Stimulated activated CD4-positive, alpha-beta T cell treated with anti-CD3 and anti-CD28 coated beads, Interleukin-15, amount 100 ng/mL, for 24 hours (primary cell): ENCODE results near the gene SEC24B.
"Not testable (repeated sequence)": the region's sequence is repeated elsewhere in the genome, so short reads cannot be mapped to it uniquely, and the experiment has no call there.

ENCODE experiments used
- DNase-seq: peaks from one replicate; pipeline ENCODE4 v3.0.0-alpha.2; 2020

Gene SEC24B

GRCh38 chr4:109511414-109511813 lies 77.8 kb downstream of the SEC24B start:
- no peak for DNase-seq

GRCh38 chr4:109513368-109513767 lies 79.8 kb downstream of the SEC24B start:
- DNase-seq = not testable (repeated sequence)

DNA sequence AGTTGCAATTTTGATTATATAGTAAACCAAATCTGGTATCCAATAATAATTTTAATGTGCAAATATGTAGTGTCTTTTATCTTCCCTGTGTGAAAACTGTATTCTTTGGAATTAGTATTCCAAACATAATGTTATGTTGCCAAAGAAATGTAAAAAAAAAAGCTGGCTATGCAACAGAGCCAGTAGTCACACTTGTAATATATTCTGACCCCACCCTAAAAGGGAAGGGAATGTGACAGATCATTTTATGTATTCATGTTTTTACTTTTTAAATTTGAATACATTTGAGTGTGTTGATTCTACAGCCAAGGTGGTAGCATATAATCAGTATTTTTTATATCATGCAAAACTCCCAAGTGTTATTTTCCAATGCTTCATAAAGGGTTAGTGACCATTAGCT lies 98.6 kb downstream of the SEC24B start:
- DNase-seq = no peak

GRCh38 chr4:109545401-109545800 lies 111.8 kb downstream of the SEC24B start:
- DNase-seq = no peak

DNA sequence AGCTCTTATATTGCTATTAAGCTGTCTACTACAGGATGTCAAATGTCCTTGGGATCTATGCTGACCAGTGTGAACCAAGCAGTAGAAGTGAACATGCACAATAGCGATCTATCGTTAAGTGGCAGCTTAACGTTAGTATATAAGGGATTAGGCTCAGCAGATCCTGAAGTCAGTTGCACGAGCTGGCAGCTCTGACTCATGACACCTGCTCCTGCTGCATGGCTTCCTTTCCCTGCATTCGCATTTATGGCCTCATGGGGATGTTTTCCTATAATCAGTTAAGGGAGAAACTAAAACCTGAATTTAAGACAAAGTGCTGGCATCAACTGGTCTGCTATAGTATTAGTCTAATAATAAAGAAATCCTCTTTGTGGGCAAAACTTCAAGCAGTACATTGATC lies 113.8 kb downstream of the SEC24B start:
- DNase-seq = no peak

DNA sequence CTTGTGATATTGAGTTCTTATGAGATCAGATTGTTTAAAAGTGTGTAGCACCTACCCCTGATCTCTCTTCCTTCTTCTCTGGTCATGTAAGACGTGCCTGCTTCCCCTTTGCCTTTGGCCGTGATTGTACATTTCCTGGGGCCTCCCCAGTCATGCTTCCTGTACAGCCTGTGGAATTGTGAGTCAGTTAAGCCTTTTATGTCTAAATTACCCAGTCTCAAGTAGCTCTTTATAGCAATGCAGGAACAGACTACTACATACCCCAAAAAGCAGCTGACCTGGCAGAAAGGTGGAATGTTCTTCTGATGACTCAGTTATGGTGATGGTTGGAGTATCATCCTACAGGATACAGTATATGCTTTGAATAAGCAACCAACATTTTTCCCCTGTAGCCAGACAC lies 115.0 kb downstream of the SEC24B start:
- DNase-seq = peak; percentile 30

DNA sequence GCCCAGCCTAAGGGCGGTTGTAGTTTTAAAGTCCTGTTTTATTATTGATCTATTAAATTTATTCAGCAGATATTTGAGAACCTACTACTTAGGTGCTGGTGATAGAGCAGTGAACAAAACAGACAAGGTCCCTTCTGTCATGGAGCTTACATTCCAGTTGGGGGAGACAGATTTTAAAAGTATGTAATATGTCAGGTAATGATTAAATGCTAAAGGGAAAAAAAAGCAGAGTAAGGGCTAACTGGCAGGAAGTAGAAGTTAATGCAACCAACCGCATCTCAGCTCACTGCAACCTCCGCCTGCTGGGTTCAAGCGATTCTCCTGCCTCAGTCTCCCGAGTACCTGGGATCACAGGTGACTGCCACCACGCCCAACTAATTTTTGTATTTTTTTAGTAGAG lies 118.6 kb downstream of the SEC24B start:
- DNase-seq = no peak

DNA sequence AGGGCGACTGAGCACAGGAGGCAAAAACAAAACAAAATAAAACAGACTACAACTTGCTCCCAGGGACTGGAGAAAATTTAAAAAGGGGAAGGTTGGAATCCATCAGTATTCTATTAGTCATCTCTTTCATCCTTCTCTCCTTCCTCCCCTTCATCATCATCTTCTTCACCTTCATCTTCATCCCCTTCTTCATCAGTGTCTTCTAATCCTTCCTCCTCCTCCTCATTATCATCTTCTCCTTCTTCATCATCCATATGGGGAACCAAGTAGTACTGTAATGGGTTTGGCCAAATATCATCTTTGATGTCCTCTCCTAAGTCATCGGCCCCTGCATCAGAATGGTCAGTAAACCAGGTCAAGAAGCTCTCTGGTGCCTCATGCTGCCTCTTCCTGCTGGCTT lies 119.5 kb downstream of the SEC24B start:
- no peak for DNase-seq

DNA sequence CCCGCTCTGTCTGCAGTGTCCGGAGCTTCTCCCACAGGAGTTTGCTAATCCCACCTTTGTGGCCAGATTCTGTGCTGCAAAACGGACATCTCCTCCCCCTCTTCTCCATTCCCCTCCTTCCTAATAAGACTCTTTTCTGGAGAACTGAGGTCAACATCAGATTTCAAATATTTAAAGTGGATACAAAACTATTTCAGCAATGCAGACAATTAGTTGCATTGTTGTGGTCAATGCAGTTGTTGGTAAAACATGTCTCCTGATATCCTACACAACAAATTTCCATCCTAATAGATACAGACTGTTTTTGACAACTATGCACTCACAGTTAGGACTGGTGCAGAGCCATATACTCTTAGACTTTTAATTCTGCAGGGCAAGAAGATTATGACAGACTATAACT lies 121.4 kb downstream of the SEC24B start:
- DNase-seq = no peak

DNA sequence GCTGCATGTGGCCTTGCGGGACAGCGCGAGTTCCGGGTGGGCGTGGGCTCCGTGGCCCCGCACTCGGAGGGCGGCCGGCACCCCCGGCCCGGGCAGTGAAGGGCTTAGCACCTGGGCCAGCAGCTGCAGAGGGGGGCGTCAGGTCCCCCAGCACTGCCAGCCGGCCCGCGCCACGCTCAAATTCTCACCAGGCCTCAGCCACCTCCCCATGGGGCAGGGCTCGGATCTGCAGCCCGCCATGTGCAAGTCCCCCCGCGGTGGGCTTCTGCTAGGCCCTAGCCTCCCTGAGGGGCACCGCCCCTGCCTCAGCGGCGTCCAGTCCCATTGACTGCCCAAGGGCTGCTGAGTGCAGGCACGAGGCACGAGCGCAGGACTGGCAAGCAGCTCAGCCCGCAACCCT lies 123.8 kb downstream of the SEC24B start:
- DNase-seq = no peak

- DNase-seq = peak; percentile 44
These were observed 124.5 kb downstream of the SEC24B start for GRCh38 chr4:109558095-109558494.

DNA sequence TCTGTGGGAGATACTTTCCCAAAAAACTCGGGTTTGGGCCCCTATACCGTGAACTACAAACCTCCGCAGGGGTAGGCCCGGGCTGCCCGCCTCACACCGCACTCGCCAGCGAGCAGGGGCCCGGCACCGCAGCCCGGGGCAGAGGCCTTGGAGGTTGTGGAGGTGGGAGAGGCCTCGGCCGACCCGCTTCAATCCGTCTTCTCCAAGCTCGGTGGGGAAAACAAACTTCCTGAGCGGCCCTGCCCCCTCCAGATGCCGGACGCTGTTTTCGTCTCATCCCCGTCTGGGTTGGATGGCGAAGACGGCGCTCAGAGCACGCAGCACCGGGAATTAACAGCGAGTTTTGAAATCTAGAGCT lies 126.0 kb downstream of the SEC24B start:
- peak; percentile 52 for DNase-seq

DNA sequence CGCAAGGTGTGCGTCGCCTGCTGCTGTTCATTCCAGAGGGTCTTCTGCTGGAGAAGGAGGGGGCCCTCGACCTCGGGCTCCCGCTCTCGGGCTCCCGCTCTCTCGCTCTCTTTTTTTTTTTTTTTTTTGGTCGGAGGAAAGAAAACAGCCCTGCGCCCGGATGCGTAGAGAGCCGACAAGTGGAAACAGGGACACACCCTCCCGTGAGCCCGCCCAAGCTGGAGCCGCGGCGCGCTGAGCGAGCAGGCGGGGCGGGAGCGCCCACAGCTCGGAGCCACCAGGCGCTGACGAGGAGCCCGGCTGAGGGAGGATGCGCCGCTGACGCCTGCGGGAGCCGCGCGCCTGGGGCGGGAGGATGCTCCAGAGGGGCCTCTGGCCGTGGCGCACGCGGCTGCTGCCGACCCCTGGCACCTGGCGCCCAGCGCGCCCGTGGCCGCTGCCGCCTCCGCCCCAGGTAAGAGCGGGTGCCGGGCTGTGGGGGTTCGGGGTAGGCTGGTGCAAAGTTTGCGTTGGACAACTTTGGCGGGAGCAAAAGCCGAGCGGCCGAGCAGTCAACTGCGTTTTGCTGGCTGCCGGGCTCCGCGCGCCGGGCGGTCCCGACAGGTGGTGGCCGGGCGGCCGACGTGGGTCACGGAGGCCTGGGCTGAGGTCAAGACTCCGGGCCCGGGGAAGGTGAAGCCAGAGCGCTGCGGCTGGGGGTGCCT lies 126.5 kb downstream of the SEC24B start, which contains the start of gene MCUB:
Gene MCUB, plus strand, starts transcription at position 264 of the 704 bp plus-strand sequence. Its CDS starts 92 bp downstream, at position 356.
- peak; percentile 94 for DNase-seq

GRCh38 chr4:109560687-109561461 lies 127.3 kb downstream of the SEC24B start:
- DNase-seq = peak; percentile 70

- DNase-seq = peak; percentile 22
These were observed 129.0 kb downstream of the SEC24B start for GRCh38 chr4:109562457-109563239.

DNA sequence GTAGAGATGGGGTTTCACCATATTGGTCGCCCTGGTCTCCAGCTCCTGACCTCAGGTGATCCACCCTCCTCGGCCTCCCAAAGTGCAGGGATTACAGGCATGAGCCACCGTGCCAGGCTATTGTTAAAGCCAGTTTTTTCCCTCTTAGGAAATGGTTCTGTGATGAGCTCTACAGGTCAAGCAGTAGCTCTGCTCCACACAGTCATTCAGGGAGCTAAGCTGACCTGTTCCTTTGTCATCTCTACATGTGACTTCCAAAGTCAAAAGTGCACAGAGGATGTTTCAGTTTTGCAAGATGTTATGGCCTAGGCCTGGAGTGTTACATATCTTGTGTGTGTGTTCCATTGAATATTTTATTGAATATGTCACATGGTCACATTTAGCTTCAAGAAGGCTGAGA lies 137.9 kb downstream of the SEC24B start:
- no peak for DNase-seq

DNA sequence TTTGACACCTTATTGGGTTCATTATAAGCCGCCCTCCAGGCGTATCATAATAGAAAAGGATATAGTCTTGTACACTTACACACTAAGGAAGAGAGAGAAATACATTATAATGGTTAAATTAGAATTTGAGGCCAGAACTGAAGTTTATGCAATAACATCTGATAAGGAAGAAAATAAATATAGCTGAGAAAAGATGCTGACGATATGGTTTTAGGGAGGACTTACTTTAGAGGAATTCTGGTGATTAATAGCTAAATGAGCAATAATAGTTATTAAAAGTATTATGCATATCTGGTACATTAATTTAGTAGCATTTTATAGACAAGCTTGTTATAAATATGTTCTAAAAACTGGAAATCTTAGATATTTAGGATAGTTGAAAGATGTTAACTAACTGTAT lies 138.5 kb downstream of the SEC24B start:
- DNase-seq = no peak

- no peak for DNase-seq
These were observed 140.8 kb downstream of the SEC24B start for GRCh38 chr4:109574443-109574850.

GRCh38 chr4:109574931-109575804 lies 141.6 kb downstream of the SEC24B start:
- peak; percentile 28 for DNase-seq

- DNase-seq = no peak
These were observed 142.8 kb downstream of the SEC24B start for GRCh38 chr4:109576462-109576861.

GRCh38 chr4:109578846-109579245 lies 145.2 kb downstream of the SEC24B start:
- DNase-seq = no peak

DNA sequence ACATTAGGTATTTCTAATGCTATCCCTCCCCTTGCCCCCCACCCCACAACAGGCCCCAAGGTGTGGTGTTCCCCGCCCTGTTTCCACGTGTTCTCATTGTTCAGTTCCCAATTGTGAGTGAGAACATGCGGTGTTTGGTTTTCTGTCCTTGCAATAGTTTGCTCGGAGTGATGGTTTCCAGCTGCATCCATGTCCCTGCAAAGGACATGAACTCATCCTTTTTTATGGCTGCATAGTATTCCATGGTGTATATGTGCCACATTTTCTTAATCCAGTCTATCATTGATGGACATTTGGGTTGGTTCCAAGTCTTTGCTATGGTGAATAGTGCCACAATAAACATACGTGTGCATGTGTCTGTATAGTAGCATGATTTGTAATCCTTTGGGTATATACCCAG lies 146.4 kb downstream of the SEC24B start:
- DNase-seq = not testable (repeated sequence)

GRCh38 chr4:109588176-109588575 lies 154.6 kb downstream of the SEC24B start:
- DNase-seq = peak; percentile 72
